HuH-7.5 (cell line): ENCODE measurements around the gene ACAD11.
A peak's percentile ranks its signal among the peaks of the same experiment; 100 is the strongest.

Source experiments
- DNase-seq: peaks from one replicate; pipeline ENCODE4 v3.0.0; 2011; ENCODE audit warnings: low spot score

The ACAD11 gene

GRCh38 chr3:132659365-132660051, at the start of gene ACAD11:
Gene ACAD11 (minus strand): TSS chr3:132659809. CDS start chr3:132659751, 58 bp downstream.
- peak; percentile 65 for DNase-seq

DNA sequence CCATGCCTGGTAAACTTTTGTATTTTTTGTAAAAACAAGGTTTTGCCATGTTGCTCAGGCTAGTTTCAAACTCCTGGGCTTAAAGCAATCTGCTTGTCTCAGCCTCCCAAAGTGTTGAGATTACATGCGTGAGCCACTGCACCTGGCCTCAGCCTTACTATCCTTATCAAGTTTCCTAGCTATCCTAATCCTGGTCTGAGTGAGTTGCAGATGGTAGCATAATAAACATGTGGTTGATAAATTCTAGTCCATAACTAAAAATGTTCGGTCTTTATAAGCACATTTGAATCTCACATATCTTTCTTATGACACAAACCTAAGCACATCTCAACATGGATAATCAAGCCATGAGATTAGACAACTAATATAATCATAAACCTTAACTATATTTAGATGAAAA, 44.1 kb upstream of the ACAD11 start:
- no peak for DNase-seq

- no peak for DNase-seq
These were observed 35.8 kb upstream of the ACAD11 start for GRCh38 chr3:132695422-132695821.

- DNase-seq, result no peak
These were observed 35.4 kb upstream of the ACAD11 start for GRCh38 chr3:132694991-132695390.

- no peak for DNase-seq
These were observed 30.4 kb upstream of the ACAD11 start for GRCh38 chr3:132690040-132690439.

- DNase-seq, result no peak
These were observed 22.6 kb upstream of the ACAD11 start for GRCh38 chr3:132682201-132682600.

DNA sequence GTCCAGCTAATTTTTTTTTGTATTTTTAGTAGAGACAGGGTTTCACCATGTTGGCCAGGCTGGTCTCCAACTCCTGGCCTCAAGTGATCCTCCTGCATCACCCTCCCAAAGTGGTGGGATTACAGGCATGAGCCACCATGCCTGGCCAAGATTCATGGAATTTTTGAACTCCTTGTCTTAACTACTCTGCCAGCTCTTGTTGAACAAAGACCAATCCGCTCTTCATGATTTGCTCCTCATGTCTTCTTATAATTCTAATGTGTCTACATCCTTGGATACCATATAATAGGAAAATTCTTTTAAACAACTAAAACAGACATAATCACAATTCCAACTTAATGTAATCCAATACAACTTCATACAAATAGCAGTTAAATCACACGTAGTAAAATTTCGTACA, 21.8 kb upstream of the ACAD11 start:
- DNase-seq, result no peak

GRCh38 chr3:132679911-132680310, 20.3 kb upstream of the ACAD11 start:
- DNase-seq, result no peak

GRCh38 chr3:132675408-132675807, 15.8 kb upstream of the ACAD11 start:
- no peak for DNase-seq

- DNase-seq, result no peak
These were observed 9.7 kb upstream of the ACAD11 start for GRCh38 chr3:132669256-132669777.

DNA sequence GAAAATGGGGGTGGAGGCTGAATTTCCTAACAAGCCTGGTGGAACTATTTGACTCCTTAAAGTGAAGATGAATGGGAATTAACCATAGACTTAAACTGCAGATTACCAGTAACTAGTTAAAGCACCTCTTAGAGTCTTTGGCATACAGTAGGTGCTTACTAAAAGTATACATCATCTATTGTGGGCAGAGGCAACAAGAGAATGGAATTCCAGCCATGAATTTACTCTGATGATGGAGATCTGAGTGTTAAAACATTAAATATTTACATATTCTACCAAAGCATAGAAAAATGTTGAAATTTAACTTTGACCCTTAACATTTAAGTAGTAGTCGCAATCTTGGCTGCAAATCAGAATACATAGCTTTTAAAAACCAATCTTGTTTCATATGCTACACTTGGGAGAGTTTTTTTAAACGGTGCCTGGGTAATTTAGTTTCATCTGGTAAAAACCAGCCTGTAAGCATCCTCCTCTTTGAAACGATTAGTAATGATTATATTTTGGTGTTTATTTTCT, 5.7 kb upstream of the ACAD11 start:
- no peak for DNase-seq

GRCh38 chr3:132662212-132662611, 2.6 kb upstream of the ACAD11 start:
- no peak for DNase-seq

DNA sequence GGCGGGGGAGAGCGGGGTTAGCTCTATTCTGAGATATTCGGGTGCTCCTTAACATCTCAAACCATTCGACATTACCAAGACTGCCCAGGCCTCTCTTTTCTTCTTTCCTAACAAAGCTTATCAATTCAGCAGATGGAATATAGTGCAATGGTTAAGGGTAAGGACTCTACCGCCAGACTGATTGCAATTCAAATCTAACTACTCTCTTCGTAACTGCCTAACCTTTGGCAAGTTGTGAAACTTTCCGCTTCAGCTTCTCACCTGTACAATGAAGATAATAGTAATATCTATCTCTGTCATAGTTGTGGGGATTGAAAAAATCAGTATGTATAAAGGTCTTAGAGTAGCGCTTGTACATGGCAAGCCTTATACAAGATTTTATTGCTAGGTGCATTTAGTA, 1.5 kb upstream of the ACAD11 start:
- peak; percentile 16 for DNase-seq

DNA sequence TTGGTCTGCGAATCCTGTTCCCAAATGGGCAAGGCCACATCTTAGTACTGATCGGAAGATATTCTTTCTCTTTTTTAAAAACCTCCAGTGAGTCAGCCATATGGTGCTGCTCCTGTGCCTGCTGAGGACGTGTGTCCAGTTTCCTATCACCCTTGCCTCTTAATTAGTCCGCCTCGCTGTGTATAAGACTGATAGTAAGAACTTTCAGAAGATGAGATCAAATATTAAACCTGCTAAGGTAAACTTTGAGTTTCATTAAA, 1.1 kb upstream of the ACAD11 start:
- DNase-seq, result no peak

GRCh38 chr3:132660052-132660810, 622 bp upstream of the ACAD11 start, which contains the start of gene UBA5:
Gene UBA5 (plus strand): TSS chr3:132660329. CDS start chr3:132660538, 209 bp downstream.
- peak; percentile 52 for DNase-seq

DNA sequence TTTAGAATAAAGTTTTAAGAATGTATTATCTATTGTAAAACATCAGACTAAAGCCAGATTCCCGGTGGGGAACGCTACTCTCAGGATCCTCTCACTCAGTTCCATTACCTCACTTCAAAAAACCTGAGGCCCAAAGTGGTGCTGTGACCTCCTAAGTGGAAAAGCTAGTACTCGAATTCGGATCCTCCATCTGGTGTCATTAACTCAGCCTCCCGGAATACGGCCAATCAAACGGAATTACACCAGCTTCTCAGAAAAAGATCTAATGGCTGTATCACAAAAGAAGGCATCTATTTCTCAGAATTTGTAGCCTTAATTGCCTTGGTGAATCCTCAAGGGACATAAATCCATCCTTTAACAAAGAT, 627 bp downstream of the ACAD11 start:
- DNase-seq, result no peak

- peak; percentile 29 for DNase-seq
These were observed 1.5 kb downstream of the ACAD11 start for GRCh38 chr3:132657869-132658747.

DNA sequence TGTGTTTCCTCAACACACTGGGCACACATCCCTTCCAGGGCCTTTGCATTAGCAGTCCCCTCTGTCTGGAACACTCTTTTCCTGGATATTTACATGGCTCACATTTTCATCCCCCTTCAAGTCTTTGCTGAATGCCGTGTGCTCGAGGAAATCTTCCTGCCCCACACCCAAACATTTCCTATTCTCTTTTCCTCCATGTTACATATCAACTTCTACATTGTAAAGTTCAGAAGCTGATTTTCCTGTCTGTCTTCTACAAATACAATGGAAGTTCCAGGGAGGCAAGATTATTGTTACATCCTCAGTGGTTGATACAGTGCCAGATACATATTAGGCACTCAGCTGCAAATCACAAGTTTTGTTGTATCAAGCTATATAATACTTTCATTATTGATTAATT, 4.1 kb downstream of the ACAD11 start:
- DNase-seq, result no peak

DNA sequence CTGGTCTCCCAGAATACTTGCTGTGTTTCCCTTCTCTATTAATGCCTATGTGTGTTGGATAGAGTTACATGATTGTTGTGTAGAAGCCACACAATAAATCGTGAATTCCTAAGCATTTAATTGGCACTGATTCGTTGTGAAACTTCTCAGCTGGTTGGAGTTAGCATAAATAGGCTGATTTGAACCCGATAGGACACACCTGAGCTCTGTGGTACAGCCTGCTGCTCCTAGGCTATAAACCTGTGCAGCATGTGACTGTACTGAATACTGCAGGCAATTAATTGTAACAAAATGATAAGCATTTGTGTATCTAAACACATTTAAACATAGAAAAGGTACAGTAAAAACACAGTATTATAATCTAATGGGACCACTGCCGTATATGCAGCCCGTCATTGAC, 4.9 kb downstream of the ACAD11 start:
- DNase-seq, result no peak

DNA sequence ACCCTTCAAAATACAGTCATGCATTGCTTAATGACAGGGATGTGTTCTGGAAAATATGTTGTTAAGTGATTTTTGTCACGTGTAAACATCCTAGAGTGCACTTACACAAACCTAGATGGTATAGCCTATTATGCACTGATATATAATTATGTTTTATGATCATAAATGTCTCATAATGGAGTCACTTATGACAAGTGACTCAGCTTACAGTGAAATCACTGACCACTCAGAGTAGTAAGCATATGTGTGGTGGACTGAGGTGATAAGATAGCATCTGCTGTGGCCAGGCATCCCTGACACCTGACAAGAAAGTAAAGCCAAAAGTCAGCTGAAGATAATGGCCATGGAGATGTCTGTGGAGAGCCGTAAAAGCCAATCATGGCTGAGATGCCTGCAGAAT, 5.4 kb downstream of the ACAD11 start:
- DNase-seq, result no peak

- no peak for DNase-seq
These were observed 6.9 kb downstream of the ACAD11 start for GRCh38 chr3:132652640-132653270.

GRCh38 chr3:132650153-132650552, 9.5 kb downstream of the ACAD11 start:
- no peak for DNase-seq
